Left lung (tissue), 10 donors: ENCODE measurements around the gene LPAR1. TPM values are rescaled to one million over a fixed set of nuclear protein-coding genes. Genes with fewer than 3 reads are reported as not detected.

Experiments used
- ATAC-seq: fragments of 200-7000 bp; cut with Tn5 transposase; one replicate; pipeline ENCODE4 v1.9.1; 2020; ENCODE audit warnings: moderate library complexity
- DNase-seq, 4 donors: peaks; one replicate each; pipeline ENCODE4 v3.0.0-alpha.2; 2013 to 2020
- H3K27ac ChIP-seq, 2 donors: fragments of 200-600 bp; sonication (generic) in 1 of 2; one replicate each; pipeline versions ENCODE4 v1.5.0 to v1.8.0; 2020 to 2021
- H3K27me3 ChIP-seq, 2 donors: fragments of 200-600 bp; sonication (generic) in 1 of 2; one replicate each; pipeline versions ENCODE4 v1.5.0 to v1.8.0; 2020 to 2021
- H3K36me3 ChIP-seq, 2 donors: fragments of 200-600 bp; sonication (generic) in 1 of 2; one replicate each; pipeline versions ENCODE4 v1.5.0 to v1.8.0; 2020 to 2021
- H3K4me1 ChIP-seq, 2 donors: fragments of 200-600 bp; one replicate each; pipeline ENCODE4 v1.8.0; 2021
- H3K4me3 ChIP-seq, 2 donors: fragments of 200-600 bp; sonication (generic) in 1 of 2; one replicate each; pipeline versions ENCODE4 v1.5.0 to v1.8.0; 2020 to 2021; ENCODE audit warnings: mild to moderate bottlenecking in 1 of 2
- H3K9me3 ChIP-seq, 2 donors: fragments of 200-600 bp; sonication (generic) in 1 of 2; one replicate each; pipeline versions ENCODE4 v1.5.0 to v1.8.0; 2020 to 2021
- intact Hi-C, 2 donors: fragments of 100-400 bp; cut with DNase I; formaldehyde crosslinking; loops; one replicate each; pipeline versions ENCODE4 v1.11.2 to v1.14.2; 2022
- polyA plus RNA-seq, 6 donors: library from polyadenylated mRNA; unstranded; fragments of 120-200 nt; gene quantifications; one replicate each; pipeline ENCODE4 v1.2.1, GENCODE V29; 2013; ENCODE audit not compliant: insufficient read length in 6 of 6
- total RNA-seq, 2 donors: library from RNA; stranded (reverse); fragmentation: NEBNext Ultra II Directional; extraction: Animal tissue kit (Norgen Biotek cat#: 25700); gene quantifications; one replicate each; pipeline ENCODE4 v1.2.1, GENCODE V29; 2021
- TF ChIP-seq, protein P1 (sequence below), 2 donors: fragments of 200-600 bp; sonication (generic) in 1 of 2; IDR thresholded peaks; one replicate each; pipeline versions ENCODE4 v1.5.0 to v1.8.0; 2021; ENCODE audit warnings: antibody characterized with exemption in 2 of 2
- donor health status: DM: no; HTN: yes; CAD: no.
- donor health status: DM: no; HTN: no; CAD: no.

Gene LPAR1
- total and polyA plus RNA-seq, 8 donors = 23.3 to 72.7 (median 60.7) TPM

DNA sequence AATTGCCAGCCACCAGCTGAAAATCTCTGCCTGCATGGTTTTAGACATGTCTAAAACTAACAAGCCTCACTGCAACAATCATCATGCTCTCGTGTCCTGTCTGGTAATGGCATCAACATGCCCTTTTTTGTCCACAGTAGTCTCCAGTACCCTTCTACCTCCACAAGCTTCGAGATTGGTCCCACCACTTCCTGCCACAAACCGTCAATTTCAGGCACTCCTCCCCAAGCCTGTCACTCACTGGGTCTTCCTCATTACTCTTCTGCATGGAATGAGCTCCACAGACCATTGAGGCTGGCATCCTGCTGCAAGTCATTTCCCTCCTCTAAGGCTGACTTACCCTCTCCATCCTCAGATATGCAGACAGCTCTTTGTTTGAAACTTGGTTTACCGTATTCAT lies 9.0 kb downstream of the LPAR1 start:
- Histone ChIP-seq H3K27me3 (peaks cover 0 to 6% of the 10 kb centered on the region in 2 donors), H3K9me3 (no peaks in the 10 kb centered on the region), H3K4me1 (no peaks in the 10 kb centered on the region), H3K27ac (no peak overlapping the region), H3K4me3 (no peak overlapping the region), H3K36me3 (no peaks in the 10 kb centered on the region)
- DNase-seq = no peak
- no peak for ATAC-seq
- intact Hi-C loops = no loop called here
- TF ChIP-seq, protein P1, sequence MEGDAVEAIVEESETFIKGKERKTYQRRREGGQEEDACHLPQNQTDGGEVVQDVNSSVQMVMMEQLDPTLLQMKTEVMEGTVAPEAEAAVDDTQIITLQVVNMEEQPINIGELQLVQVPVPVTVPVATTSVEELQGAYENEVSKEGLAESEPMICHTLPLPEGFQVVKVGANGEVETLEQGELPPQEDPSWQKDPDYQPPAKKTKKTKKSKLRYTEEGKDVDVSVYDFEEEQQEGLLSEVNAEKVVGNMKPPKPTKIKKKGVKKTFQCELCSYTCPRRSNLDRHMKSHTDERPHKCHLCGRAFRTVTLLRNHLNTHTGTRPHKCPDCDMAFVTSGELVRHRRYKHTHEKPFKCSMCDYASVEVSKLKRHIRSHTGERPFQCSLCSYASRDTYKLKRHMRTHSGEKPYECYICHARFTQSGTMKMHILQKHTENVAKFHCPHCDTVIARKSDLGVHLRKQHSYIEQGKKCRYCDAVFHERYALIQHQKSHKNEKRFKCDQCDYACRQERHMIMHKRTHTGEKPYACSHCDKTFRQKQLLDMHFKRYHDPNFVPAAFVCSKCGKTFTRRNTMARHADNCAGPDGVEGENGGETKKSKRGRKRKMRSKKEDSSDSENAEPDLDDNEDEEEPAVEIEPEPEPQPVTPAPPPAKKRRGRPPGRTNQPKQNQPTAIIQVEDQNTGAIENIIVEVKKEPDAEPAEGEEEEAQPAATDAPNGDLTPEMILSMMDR (IDR thresholded peaks at IDR 0.05) = no peak

DNA sequence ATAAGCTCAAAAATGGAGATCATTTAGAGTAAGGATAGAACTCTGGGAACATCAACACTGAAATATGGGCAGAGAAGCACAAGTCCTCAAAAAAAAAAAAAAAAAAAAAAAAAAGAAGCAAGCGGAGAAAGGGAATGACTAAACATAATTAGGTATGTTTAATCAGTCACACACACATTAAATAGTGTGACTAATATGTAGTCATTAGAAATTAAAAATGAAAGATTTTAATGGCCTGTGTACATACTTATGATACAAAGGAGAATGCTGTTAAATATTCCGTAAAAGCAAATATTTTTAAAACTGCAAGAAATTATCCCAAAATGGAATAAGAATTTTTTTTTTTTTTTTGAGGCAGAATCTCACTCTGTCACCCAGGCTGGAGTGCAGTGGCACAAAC lies 10.5 kb downstream of the LPAR1 start:
- ATAC-seq (no peak), DNase-seq (no peak)
- Histone ChIP-seq H3K36me3 (no peaks in the 10 kb centered on the region), H3K4me3 (no peak overlapping the region), H3K9me3 (no peaks in the 10 kb centered on the region), H3K4me1 (no peaks in the 10 kb centered on the region), H3K27me3 (no peaks in the 10 kb centered on the region), H3K27ac (no peak overlapping the region)
- intact Hi-C loops = no loop called here
- TF ChIP-seq, protein P1 (IDR thresholded peaks at IDR 0.05) = no peak

- Histone ChIP-seq H3K4me1 (no peaks in the 10 kb centered on the region), H3K4me3 (no peak overlapping the region), H3K27me3 (no peaks in the 10 kb centered on the region), H3K36me3 (no peaks in the 10 kb centered on the region), H3K27ac (no peak overlapping the region), H3K9me3 (no peaks in the 10 kb centered on the region)
- TF ChIP-seq, protein P1 (IDR thresholded peaks at IDR 0.05) = no peak
- no peak for DNase-seq
- no peak for ATAC-seq
- intact Hi-C loops = no loop called here
These were observed 15.1 kb downstream of the LPAR1 start for GRCh38 chr9:111023128-111023527.

DNA sequence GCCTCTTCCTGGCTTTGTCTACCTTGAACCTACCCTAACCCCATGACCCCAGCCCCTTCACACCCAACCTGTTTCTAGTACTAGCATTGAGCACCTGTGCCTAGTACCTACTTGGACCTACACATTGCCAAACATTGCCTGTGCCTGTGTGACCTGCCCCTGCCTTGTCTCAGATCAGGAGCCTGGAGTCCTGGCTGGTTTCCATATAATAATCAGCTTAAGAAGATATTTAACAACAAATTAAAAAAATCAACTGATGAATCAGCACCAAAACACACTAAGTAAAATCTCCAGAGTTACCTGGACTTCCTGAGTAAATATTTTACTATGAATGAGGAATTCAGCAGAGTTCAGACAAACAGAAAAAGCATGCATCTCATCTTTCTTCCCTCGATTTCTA lies 17.7 kb downstream of the LPAR1 start:
- intact Hi-C loops = no loop called here
- Histone ChIP-seq H3K9me3 (no peaks in the 10 kb centered on the region), H3K4me1 (peaks cover 0 to 12% of the 10 kb centered on the region in 2 donors), H3K36me3 (no peaks in the 10 kb centered on the region), H3K27ac (no peak overlapping the region), H3K27me3 (no peaks in the 10 kb centered on the region), H3K4me3 (no peak overlapping the region)
- TF ChIP-seq, protein P1 (IDR thresholded peaks at IDR 0.05) = no peak
- ATAC-seq = peak; percentile 12
- DNase-seq = no peak

DNA sequence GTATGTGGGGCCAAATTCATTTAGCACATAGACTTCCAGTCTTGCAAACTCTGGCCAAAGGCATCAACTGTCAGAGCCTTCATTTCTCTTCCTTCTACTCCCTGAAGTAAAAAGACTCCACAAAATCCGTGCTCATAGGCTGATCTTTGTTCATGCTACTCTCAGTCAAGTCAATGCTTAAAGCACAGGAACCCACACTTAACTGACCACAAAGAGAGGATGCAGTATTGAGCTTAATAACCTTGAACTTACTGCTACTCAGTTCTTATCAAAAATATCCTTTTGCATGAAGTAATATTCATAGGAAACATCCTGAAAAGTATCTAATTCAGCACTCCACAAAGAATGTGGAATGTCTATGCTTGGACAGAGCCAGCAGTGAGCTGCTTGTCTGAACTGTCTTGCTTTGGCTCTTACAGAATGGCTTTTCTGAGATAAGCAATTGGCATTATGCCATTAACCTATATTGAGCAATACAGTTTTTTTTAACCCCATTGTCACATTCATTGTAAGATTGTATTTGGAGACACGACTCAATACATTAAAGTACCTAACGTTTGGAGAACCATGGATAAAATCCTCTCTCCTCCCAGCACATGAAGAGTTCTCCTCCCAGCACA lies 21.7 kb downstream of the LPAR1 start:
- ATAC-seq = peak; percentile 66

More for the DNA sequence above, 21.7 kb downstream of the LPAR1 start:
- TF ChIP-seq, protein P1 (IDR thresholded peaks at IDR 0.05) = no peak
- Histone ChIP-seq H3K4me3 (no peak overlapping the region), H3K9me3 (no peaks in the 10 kb centered on the region), H3K36me3 (no peaks in the 10 kb centered on the region), H3K27ac (no peak overlapping the region), H3K27me3 (no peaks in the 10 kb centered on the region), H3K4me1 (peaks cover 0 to 12% of the 10 kb centered on the region in 2 donors)
- intact Hi-C loops = no loop called here
- DNase-seq = peak in 2 of 4 donors; percentile 79
